OCI-LY7 (cell line): ENCODE results near the gene MPRIP. TPM values are rescaled to one million over a fixed set of nuclear protein-coding genes. Genes with fewer than 3 reads are reported as not detected.
A peak's percentile ranks its signal among the peaks of the same experiment; 100 is the strongest.

Experiments
- BruUV-seq: library from RNA; stranded (reverse); fragments of 400-500 nt; replicated peaks from 2 replicates; lab custom pipeline; 2021; lab: Mats Ljungman, UMichigan
- CTCF ChIA-PET: fragments of 300-600 bp; sonication (Branson Sonifier 250); formaldehyde crosslinking; loops from one replicate; lab custom pipeline; 2022; ENCODE audit warnings: antibody characterized with exemption; ENCODE audit not compliant: unreplicated experiment; lab: Charles Lee
- POLR2A ChIA-PET: fragments of 300-600 bp; sonication (Branson Sonifier 250); formaldehyde crosslinking; loops from one replicate; lab custom pipeline; 2022; ENCODE audit warnings: antibody characterized with exemption; lab: Charles Lee
- DNase-seq: peaks from one replicate; pipeline ENCODE4 v3.0.0-alpha.2; 2015; ENCODE audit warnings: low spot score
- H2AFZ ChIP-seq: fragments of 200-600 bp; sonication (generic), shearing (Covaris generic); 2 replicates; pipeline ENCODE4 v1.6.1; 2014; ENCODE audit warnings: mild to moderate bottlenecking, antibody characterized with exemption, low read length, moderate library complexity
- H3K27ac ChIP-seq: fragments of 200-600 bp; sonication (generic); 2 replicates; pipeline ENCODE4 v1.5.1; 2014; ENCODE audit warnings: mixed run types, low read depth, mild to moderate bottlenecking, moderate library complexity, low read length, inconsistent platforms; ENCODE audit not compliant: poor library complexity, severe bottlenecking
- H3K36me3 ChIP-seq: fragments of 200-600 bp; sonication (generic); 2 replicates; pipeline ENCODE4 v1.6.1; 2014; ENCODE audit warnings: mild to moderate bottlenecking, antibody characterized with exemption, low read length, moderate library complexity, mixed read lengths; ENCODE audit not compliant: insufficient read depth
- H3K4me1 ChIP-seq: fragments of 200-600 bp; sonication (generic); 2 replicates; pipeline ENCODE4 v1.5.1; 2014; ENCODE audit warnings: mild to moderate bottlenecking, low read length; ENCODE audit not compliant: insufficient read depth, poor library complexity, severe bottlenecking
- H3K4me2 ChIP-seq: fragments of 200-600 bp; sonication (generic); 2 replicates; pipeline ENCODE4 v1.6.1; 2014; ENCODE audit warnings: mild to moderate bottlenecking, low read length
- H3K4me3 ChIP-seq: fragments of 200-600 bp; sonication (generic); 2 replicates; pipeline ENCODE4 v1.5.1; 2014; ENCODE audit warnings: mild to moderate bottlenecking, low read depth, low read length; ENCODE audit not compliant: poor library complexity, severe bottlenecking
- H3K79me2 ChIP-seq: fragments of 200-600 bp; sonication (generic); 2 replicates; pipeline ENCODE4 v1.6.1; 2016; ENCODE audit warnings: low read depth, mild to moderate bottlenecking, low read length, moderate library complexity, mixed read lengths; ENCODE audit not compliant: insufficient read depth
- H3K9me2 ChIP-seq: fragments of 200-600 bp; sonication (generic); 2 replicates; pipeline ENCODE4 v1.6.1; 2016; ENCODE audit warnings: mild to moderate bottlenecking, low read length, mixed read lengths; ENCODE audit not compliant: insufficient read depth
- H3K9me3 ChIP-seq: fragments of 200-600 bp; sonication (generic); 2 replicates; pipeline ENCODE4 v1.6.1; 2014; ENCODE audit warnings: mild to moderate bottlenecking, mixed run types, low read length, mixed read lengths
- H4K20me1 ChIP-seq: fragments of 200-600 bp; sonication (generic); 2 replicates; pipeline ENCODE4 v1.6.1; 2014; ENCODE audit warnings: mild to moderate bottlenecking, antibody characterized with exemption, low read length, moderate library complexity, mixed read lengths; ENCODE audit not compliant: insufficient read depth
- EZH2phosphoT487 ChIP-seq: fragments of 200-600 bp; sonication (generic); IDR thresholded peaks from 2 replicates; pipeline ENCODE4 v1.6.1; 2018; ENCODE audit warnings: low read depth, borderline replicate concordance, mild to moderate bottlenecking, mixed run types, antibody characterized with exemption, low read length, moderate library complexity, mixed read lengths
- intact Hi-C: fragments of 100-400 bp; cut with micrococcal nuclease; formaldehyde crosslinking; loops from one replicate; pipeline ENCODE4 v1.10.0; 2022; ENCODE audit not compliant: unreplicated experiment
- total RNA-seq, 2 experiments: library from RNA; depleted of rRNA in 1 of 2; stranded (reverse); fragments of >200 nt in 1 of 2; shearing (Covaris generic) in 1 of 2; gene quantifications; 2 replicates each; pipeline ENCODE4 v1.2.3, GENCODE V29; 2014 to 2022
- TF ChIP-seq, protein P1 (sequence below): fragments of 200-600 bp; sonication (generic); conservative IDR thresholded peaks from 2 replicates; pipeline ENCODE4 v1.5.1; 2014; ENCODE audit warnings: mild to moderate bottlenecking, antibody characterized with exemption, low read length, moderate library complexity, mixed read lengths

MPRIP gene
- total RNA-seq, 2 experiments from 2014 or later: 73.3 to 109 TPM

DNA sequence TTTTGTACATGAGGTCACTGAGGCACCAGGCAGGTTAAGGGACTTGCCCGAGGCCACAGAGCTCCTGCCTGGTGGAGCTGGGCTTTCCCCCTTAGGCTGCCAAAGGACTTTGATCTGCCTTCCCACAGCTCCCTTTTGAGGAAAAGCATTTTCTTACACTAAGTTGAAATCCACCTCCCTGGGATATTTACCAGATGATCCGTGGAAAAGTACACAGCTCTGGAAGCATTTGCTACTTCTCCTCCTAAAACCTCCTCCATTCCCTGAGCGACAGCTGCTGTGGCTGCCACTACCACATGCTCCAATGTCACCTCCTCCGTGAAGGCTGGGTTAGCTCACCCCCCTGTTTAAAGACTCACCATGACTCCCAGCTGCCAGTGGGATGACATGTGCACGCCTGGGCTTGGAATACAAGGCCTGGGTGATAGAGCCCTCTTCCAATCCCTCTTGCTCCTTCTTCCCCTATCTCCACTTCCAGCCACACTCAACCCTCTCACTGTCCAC lies 1.2 kb upstream of the MPRIP start:
- TF ChIP-seq, protein P1, sequence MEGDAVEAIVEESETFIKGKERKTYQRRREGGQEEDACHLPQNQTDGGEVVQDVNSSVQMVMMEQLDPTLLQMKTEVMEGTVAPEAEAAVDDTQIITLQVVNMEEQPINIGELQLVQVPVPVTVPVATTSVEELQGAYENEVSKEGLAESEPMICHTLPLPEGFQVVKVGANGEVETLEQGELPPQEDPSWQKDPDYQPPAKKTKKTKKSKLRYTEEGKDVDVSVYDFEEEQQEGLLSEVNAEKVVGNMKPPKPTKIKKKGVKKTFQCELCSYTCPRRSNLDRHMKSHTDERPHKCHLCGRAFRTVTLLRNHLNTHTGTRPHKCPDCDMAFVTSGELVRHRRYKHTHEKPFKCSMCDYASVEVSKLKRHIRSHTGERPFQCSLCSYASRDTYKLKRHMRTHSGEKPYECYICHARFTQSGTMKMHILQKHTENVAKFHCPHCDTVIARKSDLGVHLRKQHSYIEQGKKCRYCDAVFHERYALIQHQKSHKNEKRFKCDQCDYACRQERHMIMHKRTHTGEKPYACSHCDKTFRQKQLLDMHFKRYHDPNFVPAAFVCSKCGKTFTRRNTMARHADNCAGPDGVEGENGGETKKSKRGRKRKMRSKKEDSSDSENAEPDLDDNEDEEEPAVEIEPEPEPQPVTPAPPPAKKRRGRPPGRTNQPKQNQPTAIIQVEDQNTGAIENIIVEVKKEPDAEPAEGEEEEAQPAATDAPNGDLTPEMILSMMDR: no peak
- no peak for TF ChIP-seq EZH2phosphoT487
- H3K79me2 ChIP-seq: peaks cover 27% of the 10 kb centered on the region
- no peak for DNase-seq
- H3K4me1 ChIP-seq: peaks cover 43% of the 10 kb centered on the region
- no peaks in the 10 kb centered on the region for H3K9me3 ChIP-seq
- no peak overlapping the region for H3K27ac ChIP-seq
- H2AFZ ChIP-seq: peak overlapping the region; percentile 78; the same call in 1 of the 2 replicates
- no TSS peak for BruUV-seq
- CTCF ChIA-PET: interaction anchor here (0.5 to 0.6 kb wide), 3 partner anchors 26 to 587 kb away, joined by 3 read pairs; no protein-coding TSS in a partner anchor
- POLR2A ChIA-PET: interaction anchor here (0.9 kb wide), 2 partner anchors 131 to 243 kb away, joined by 4 to 7 read pairs; no protein-coding TSS in a partner anchor
- H3K4me2 ChIP-seq: peak overlapping the region; percentile 80
- intact Hi-C loops: no loop called here
- H3K36me3 ChIP-seq: no peaks in the 10 kb centered on the region
- no peak overlapping the region for H3K4me3 ChIP-seq
- no peaks in the 10 kb centered on the region for H3K9me2 ChIP-seq
- H4K20me1 ChIP-seq: peaks cover 21% of the 10 kb centered on the region

DNA sequence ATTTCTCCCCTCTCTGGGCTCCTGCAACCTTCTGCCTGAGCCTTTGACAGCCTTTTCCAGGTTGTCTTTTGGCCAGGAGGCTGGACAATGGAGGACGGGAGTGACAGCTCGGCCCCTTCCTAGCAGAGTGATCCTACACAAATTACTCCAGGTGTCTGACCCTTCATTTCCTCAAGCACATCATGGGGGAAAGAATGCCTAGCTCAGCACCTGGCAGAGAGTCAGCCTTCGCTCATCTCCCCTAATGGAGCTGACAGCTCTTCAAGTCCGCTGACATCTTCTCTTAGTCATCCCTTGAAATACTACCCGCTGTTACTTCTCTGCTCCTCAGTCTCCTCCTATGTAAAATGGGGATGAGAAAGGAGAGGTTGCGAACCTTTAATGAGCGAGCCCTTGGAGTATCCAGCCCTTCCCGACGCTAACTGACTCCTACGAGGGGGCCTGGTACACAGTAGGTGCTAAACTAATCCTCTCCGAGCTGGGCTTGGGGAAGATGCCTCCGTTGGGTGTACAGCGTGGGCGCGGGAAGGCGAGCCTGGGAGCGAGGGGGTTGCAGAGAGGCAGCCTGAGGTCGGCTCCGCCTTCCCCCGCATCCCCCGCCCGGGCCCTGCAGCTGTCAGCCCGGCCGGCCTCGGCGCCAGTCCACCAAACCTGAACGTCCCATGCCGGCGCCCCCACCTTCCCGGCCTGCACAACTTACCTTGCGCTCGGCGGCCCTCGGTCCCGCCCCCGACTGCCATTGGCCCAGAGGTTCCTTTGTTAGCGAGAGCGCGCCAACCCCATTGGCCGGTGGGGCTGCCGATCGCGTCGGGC lies 480 bp upstream of the MPRIP start:
- H3K79me2 ChIP-seq: peaks cover 35% of the 10 kb centered on the region
- no peak for TF ChIP-seq EZH2phosphoT487
- TF ChIP-seq, protein P1: no peak
- no peak overlapping the region for H3K27ac ChIP-seq
- ChIA-PET CTCF (no interaction called here), POLR2A (interaction anchor here (0.9 kb wide), 2 partner anchors 130 to 243 kb away, joined by 4 to 7 read pairs; no protein-coding TSS in a partner anchor)
- H3K4me3 ChIP-seq: peak overlapping the region; percentile 64
- H3K9me3 ChIP-seq: no peaks in the 10 kb centered on the region
- no peaks in the 10 kb centered on the region for H3K9me2 ChIP-seq
- H3K36me3 ChIP-seq: no peaks in the 10 kb centered on the region
- BruUV-seq: no TSS peak
- intact Hi-C loops: no loop called here
- peaks cover 21% of the 10 kb centered on the region for H4K20me1 ChIP-seq
- peak overlapping the region; percentile 78 for H2AFZ ChIP-seq
- peak overlapping the region; percentile 80 for H3K4me2 ChIP-seq
- DNase-seq: peak; percentile 98
- peaks cover 42% of the 10 kb centered on the region for H3K4me1 ChIP-seq
